B cell (primary cell): ENCODE results near the gene RNF220.

ENCODE experiments used
- EZH2 ChIP-seq: IDR thresholded peaks from 2 replicates; pipeline ENCODE4 v1.6.1; 2012; ENCODE audit warnings: borderline replicate concordance, low read depth, mild to moderate bottlenecking, moderate library complexity, low read length; ENCODE audit not compliant: insufficient read depth, poor library complexity, severe bottlenecking
- TF ChIP-seq, protein P1 (sequence below): fragments of 200-600 bp; IDR thresholded peaks from one replicate; pipeline ENCODE4 v1.8.0; 2022; ENCODE audit warnings: antibody characterized with exemption, mild to moderate bottlenecking

DNA sequence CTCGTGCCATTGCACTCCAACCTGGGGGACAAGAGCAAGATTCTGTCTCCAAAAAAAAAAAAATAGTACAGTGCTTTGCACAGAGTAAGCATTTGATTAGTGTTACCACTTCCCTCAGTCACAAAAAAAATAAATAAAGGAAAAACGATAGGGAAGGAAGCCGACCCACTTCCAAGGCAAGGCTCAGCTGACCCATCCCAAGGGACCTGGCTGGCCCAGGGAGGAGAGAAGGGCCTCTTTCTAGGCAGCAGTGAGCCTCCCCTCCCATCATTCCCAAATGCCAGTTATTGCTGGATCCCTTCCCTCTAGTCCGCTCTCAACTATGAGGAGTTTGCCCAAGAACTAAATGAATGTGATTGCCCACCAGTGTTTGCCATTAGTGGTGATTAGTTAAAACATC is 191.5 kb downstream of the RNF220 start:
- no peak for TF ChIP-seq EZH2
- TF ChIP-seq, protein P1, sequence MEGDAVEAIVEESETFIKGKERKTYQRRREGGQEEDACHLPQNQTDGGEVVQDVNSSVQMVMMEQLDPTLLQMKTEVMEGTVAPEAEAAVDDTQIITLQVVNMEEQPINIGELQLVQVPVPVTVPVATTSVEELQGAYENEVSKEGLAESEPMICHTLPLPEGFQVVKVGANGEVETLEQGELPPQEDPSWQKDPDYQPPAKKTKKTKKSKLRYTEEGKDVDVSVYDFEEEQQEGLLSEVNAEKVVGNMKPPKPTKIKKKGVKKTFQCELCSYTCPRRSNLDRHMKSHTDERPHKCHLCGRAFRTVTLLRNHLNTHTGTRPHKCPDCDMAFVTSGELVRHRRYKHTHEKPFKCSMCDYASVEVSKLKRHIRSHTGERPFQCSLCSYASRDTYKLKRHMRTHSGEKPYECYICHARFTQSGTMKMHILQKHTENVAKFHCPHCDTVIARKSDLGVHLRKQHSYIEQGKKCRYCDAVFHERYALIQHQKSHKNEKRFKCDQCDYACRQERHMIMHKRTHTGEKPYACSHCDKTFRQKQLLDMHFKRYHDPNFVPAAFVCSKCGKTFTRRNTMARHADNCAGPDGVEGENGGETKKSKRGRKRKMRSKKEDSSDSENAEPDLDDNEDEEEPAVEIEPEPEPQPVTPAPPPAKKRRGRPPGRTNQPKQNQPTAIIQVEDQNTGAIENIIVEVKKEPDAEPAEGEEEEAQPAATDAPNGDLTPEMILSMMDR = no peak
